Stimulated activated CD4-positive, alpha-beta T cell treated with anti-CD3 and anti-CD28 coated beads, Interleukin-12 subunit alpha, Interleukin-12 subunit beta, amount 100 ng/mL, for 24 hours (primary cell): ENCODE results near the gene DMRT2.

ENCODE experiments used
- DNase-seq, 2 experiments: peaks; one replicate each; pipeline ENCODE4 v3.0.0-alpha.2; 2020; ENCODE audit warnings: low read depth in 2 of 2

DMRT2 gene

GRCh38 chr9:1094749-1095148 is 44.6 kb downstream of the DMRT2 start:
- DNase-seq: no peak

- DNase-seq: no peak
These were observed 46.2 kb downstream of the DMRT2 start for GRCh38 chr9:1096155-1096964.

GRCh38 chr9:1098551-1098950 is 48.4 kb downstream of the DMRT2 start:
- DNase-seq: no peak

GRCh38 chr9:1100201-1100600 is 50.0 kb downstream of the DMRT2 start:
- no peak for DNase-seq

- DNase-seq: no peak
These were observed 50.8 kb downstream of the DMRT2 start for GRCh38 chr9:1100945-1101344.

GRCh38 chr9:1101846-1102641 is 51.9 kb downstream of the DMRT2 start:
- no peak for DNase-seq

GRCh38 chr9:1102642-1102970 is 52.4 kb downstream of the DMRT2 start:
- no peak for DNase-seq
